Astrocyte (in vitro differentiated cells and primary cell): ENCODE data around the gene KNSTRN.

Experiments
- CTCF ChIP-seq: IDR thresholded peaks from 2 replicates; pipeline ENCODE4 v1.5.1; 2011; ENCODE audit warnings: low read depth, mild to moderate bottlenecking, inconsistent platforms, low read length, moderate library complexity; ENCODE audit not compliant: insufficient read depth
- EZH2 ChIP-seq: IDR thresholded peaks from 2 replicates; pipeline ENCODE4 v1.6.1; 2012; ENCODE audit warnings: mild to moderate bottlenecking, low read length, inconsistent platforms; ENCODE audit not compliant: insufficient read depth

DNA sequence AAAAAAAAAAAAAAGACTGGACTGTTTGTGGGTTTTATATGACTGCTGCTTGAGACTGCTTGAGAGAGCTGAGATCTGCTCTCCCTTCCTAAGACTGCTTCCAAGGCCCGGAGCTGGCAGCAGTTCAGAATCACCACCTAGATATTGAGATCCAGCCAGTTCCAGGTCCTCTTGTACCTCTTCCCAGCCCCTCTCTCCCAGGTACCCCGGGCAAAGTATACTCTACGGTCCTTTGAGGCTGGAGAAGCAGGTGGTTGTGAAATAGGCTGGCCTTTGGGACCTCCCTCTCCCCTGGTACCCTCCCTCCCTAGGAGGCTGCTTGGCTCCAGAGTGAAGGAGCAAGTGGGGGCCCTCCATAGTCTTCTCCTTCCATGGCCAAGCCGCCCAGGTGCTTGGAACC lies 45.7 kb downstream of the KNSTRN start:
- TF ChIP-seq CTCF (no peak), EZH2 (no peak)
